ENCODE measurements around the gene CHKA.

Gene CHKA

DNA sequence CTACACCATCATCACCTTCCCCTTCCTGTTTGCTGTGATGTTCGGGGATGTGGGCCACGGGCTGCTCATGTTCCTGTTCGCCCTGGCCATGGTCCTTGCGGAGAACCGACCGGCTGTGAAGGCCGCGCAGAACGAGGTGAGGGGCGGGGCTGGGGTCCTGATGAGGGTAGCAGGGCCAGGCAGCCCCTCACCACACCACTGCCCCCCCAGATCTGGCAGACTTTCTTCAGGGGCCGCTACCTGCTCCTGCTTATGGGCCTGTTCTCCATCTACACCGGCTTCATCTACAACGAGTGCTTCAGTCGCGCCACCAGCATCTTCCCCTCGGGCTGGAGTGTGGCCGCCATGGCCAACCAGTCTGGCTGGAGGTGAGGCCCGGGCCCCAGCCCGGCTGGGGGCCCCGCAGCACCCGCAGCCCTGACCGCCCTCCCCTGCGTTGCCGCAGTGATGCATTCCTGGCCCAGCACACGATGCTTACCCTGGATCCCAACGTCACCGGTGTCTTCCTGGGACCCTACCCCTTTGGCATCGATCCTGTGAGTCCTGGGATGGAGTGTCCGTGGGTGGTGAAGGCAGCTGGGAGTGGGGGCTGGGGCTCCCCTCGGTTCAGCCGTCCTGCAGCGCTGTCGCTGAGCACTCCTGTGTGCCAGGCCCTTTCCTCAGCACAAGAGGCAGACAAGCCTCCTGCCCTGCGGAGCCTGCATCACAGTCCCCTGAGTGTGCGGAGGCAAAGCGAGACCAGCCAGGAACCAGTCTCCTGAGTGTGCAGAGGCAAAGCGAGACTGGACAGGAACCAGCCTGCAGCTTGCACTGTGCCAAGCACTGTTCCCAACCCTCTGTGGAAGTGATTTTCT lies 73.5 kb downstream of the CHKA start:
- Histone ChIP-seq H3K9ac (no peak overlapping the region), H3K27me3 (ENCODE audit: insufficient read depth, low read depth) (no peaks in the 10 kb centered on the region), H4K20me1 (ENCODE audit: insufficient read depth) (no peaks in the 10 kb centered on the region), H3K4me3 (IDR thresholded peaks at IDR 0.05; ENCODE audit: insufficient read depth, low read depth, low read length) (no peak overlapping the region), H2AFZ (ENCODE audit: low read depth) (no peak overlapping the region), H3K4me1 (ENCODE audit: low read depth, poor library complexity, severe bottlenecking) (no peaks in the 10 kb centered on the region), H3K27ac (no peak overlapping the region), H3K79me2 (ENCODE audit: insufficient read depth, low read depth) (no peaks in the 10 kb centered on the region), H3K36me3 (ENCODE audit: insufficient read depth) (no peaks in the 10 kb centered on the region), H3K4me2 (no peak overlapping the region)
- no peak for TF ChIP-seq CTCF (conservative IDR thresholded peaks at IDR 0.05; ENCODE audit: low read depth, low read length)

DNA sequence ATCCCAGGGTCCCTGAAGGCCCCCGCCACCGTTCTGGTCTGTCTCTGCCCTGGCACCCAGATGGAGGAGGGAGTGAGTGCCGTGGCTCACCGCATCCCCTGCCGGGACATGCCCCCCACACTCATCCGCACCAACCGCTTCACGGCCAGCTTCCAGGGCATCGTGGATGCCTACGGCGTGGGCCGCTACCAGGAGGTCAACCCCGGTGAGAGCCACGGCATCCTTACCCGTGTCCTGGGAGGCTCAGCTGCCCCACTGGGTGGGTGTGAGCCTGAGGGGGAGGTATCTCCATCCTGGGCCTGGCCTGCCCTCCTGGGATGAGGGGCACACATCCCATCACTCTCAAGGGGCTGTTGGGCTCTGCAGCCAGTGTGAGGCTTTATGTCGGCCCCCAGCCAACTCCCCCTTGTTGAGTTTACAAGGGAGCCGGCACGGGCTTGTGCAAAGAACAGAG lies 76.3 kb downstream of the CHKA start:
- Histone ChIP-seq H3K4me2 (no peak overlapping the region), H3K27ac (no peak overlapping the region), H4K20me1 (ENCODE audit: insufficient read depth) (no peaks in the 10 kb centered on the region), H2AFZ (ENCODE audit: low read depth) (no peak overlapping the region), H3K4me3 (IDR thresholded peaks at IDR 0.05; ENCODE audit: insufficient read depth, low read depth, low read length) (no peak overlapping the region), H3K9ac (no peak overlapping the region), H3K27me3 (ENCODE audit: insufficient read depth, low read depth) (no peaks in the 10 kb centered on the region), H3K36me3 (ENCODE audit: insufficient read depth) (no peaks in the 10 kb centered on the region), H3K79me2 (ENCODE audit: insufficient read depth, low read depth) (peaks cover 3% of the 10 kb centered on the region; the same call in 1 of the 2 replicates), H3K4me1 (ENCODE audit: low read depth, poor library complexity, severe bottlenecking) (peaks cover 18% of the 10 kb centered on the region)
- no peak for TF ChIP-seq CTCF (conservative IDR thresholded peaks at IDR 0.05; ENCODE audit: low read depth, low read length)

DNA sequence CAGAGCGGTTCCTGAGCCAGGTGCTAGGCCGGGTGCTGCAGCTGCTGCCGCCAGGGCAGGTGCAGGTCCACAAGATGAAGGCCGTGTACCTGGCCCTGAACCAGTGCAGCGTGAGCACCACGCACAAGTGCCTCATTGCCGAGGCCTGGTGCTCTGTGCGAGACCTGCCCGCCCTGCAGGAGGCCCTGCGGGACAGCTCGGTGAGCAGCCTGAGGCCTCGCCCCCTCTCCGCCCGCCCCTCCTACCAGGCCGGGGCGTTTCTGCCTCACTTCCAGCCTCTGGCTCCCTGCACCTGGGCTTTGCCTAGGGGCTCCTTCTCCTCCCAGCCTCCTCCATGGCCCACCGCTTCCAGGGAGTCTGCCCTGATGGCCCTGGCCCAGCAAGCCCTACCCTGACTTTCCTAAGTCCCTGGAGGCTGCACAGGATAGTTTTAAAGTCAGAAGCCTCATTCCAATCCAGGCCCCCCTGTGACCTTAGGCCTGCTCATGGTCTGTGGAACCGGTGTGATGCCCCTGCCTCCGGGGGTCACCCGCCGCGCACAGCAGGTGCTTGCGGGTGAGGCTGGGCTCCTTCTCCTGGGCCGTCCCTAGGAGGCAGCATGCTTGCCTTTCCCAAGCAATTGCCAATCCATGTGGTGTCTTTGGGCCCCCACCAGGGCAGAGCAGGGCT lies 76.9 kb downstream of the CHKA start:
- H3K27me3 ChIP-seq (ENCODE audit: insufficient read depth, low read depth), result no peaks in the 10 kb centered on the region
- TF ChIP-seq CTCF (conservative IDR thresholded peaks at IDR 0.05; ENCODE audit: low read depth, low read length), result no peak
- no peaks in the 10 kb centered on the region for H3K36me3 ChIP-seq (ENCODE audit: insufficient read depth)
- H3K4me3 ChIP-seq (IDR thresholded peaks at IDR 0.05; ENCODE audit: insufficient read depth, low read depth, low read length), result no peak overlapping the region
- no peak overlapping the region for H3K4me2 ChIP-seq
- H3K27ac ChIP-seq, result no peak overlapping the region
- H3K9ac ChIP-seq, result no peak overlapping the region
- no peaks in the 10 kb centered on the region for H4K20me1 ChIP-seq (ENCODE audit: insufficient read depth)
- H2AFZ ChIP-seq (ENCODE audit: low read depth), result no peak overlapping the region
- H3K4me1 ChIP-seq (ENCODE audit: low read depth, poor library complexity, severe bottlenecking), result peaks cover 23% of the 10 kb centered on the region
- peaks cover 10% of the 10 kb centered on the region; the same call in 1 of the 2 replicates for H3K79me2 ChIP-seq (ENCODE audit: insufficient read depth, low read depth)

- Histone ChIP-seq H3K27ac (no peak overlapping the region), H4K20me1 (ENCODE audit: insufficient read depth) (no peaks in the 10 kb centered on the region), H3K4me3 (IDR thresholded peaks at IDR 0.05; ENCODE audit: insufficient read depth, low read depth, low read length) (no peak overlapping the region), H3K4me1 (ENCODE audit: low read depth, poor library complexity, severe bottlenecking) (peaks cover 27% of the 10 kb centered on the region), H3K27me3 (ENCODE audit: insufficient read depth, low read depth) (no peaks in the 10 kb centered on the region), H3K4me2 (no peak overlapping the region), H3K9ac (no peak overlapping the region), H3K79me2 (ENCODE audit: insufficient read depth, low read depth) (peaks cover 12% of the 10 kb centered on the region; the same call in 1 of the 2 replicates), H3K36me3 (ENCODE audit: insufficient read depth) (no peaks in the 10 kb centered on the region), H2AFZ (ENCODE audit: low read depth) (no peak overlapping the region)
- no peak for TF ChIP-seq CTCF (conservative IDR thresholded peaks at IDR 0.05; ENCODE audit: low read depth, low read length)
These were observed 77.6 kb downstream of the CHKA start for GRCh38 chr11:68043349-68044144.
